Stimulated activated CD4-positive, alpha-beta T cell treated with anti-CD3 and anti-CD28 coated beads, Interleukin-4, amount 100 ng/mL, for 1 hour (primary cell): Measurements from ENCODE around the gene FAM43A.

ENCODE experiments used
- DNase-seq: peaks from one replicate; pipeline ENCODE4 v3.0.0-alpha.2; 2020

Gene FAM43A

DNA sequence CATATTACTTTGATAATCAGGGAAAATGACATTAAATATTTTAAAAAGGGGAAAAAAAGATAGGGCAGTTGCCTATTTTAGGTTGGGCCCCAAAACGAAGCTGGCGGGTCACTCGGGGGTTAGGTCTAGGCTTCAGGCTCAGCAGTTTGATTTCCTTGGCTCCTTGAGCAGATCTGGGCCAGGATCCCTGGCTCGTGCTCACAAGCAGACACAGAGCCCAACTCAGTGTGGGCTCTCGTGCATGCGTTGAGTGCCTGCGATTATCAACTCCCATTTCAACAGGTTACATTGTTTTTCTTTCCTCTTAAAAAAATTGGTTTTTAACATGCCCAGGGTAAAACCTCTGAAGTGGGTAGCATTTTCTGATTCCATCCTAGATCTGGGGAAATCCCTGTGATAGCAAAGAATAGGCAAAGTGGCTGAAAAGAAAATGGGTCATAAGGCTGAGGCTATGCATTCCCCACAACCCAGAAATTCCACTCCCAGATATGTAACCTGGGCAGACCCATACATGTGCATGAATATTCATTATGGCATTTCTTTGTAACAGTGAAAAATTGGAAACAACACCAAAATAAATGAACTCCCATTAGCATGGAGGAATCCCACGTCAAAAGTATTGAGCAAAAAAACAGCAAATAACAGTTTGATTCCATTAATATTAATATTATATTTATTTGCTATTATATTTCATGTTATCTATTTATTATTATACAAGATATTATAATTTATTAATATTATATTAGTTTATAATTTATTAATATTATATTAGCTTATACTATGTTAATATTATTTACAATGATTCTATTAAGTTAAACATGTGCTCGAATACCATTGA lies 27.8 kb downstream of the FAM43A start:
- no peak for DNase-seq

DNA sequence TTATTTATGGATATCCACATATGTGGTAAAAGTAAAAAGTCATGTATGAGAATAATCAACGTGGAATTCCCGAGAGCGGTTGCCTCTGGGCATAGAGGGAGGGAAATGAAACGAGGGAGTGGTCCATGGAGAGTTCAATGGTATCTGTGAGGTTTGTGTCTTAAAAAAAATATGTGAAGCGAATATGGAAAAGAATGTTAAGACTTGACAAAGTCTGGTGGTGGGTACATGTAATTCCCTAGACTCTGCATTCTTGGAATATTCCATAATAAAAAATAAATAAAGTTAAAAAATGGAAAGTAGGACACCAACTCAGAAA lies 28.4 kb downstream of the FAM43A start:
- DNase-seq: no peak

DNA sequence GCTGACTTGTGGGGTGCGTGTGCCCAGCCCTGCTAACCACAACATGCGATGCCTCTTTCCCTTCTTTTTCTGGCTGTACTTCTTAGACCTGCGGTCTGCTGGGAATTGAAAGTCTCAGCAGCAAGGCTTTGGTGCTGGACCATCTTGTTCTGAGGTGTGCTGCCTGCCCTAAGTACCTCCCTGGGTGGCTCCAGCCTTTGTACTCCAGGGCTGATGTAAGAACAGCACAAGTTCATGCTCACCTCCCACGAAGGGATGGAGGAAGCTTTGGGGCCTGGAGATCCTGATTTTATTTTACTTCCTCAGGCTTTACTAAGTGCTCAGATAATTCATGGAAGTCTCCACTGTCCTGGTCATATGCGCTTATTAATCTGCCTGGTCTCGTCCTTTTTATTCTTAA lies 28.9 kb downstream of the FAM43A start:
- DNase-seq: no peak

DNA sequence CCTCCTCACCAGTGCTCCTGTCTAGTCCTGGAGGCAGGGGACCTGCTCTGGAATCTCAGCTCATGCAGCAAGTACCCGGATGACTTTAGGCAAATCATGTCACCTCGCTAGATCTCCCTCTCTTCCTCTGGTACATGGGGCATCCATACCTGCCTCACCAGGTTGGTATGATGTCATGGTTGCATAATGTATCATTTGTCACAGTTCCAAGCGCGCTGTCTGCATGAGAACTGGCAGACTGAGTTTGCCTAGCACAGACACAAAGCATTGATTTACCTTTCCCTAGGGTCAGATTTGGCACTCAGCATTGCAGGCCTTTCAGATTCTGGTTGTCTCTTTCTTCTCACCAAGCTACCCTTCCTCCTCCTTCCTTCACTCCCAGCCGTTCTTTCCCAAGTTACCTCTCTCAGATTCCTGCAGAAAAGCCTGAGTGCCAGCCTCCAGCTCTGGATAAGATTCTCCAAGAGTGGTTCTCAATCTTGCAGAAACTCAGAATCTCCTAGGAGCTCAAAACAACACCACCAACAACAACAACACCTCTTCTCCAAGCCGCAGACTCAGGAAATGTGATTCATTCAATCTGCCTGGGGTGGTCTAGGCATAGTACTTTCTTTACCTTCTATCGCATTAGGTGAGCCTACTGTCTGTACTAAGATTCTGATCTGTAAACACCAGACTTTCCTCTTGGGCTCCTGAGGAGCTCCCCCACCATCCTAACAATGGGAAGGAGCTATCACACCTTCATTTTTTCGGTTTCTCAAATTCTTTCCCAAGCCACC lies 29.5 kb downstream of the FAM43A start:
- no peak for DNase-seq

DNA sequence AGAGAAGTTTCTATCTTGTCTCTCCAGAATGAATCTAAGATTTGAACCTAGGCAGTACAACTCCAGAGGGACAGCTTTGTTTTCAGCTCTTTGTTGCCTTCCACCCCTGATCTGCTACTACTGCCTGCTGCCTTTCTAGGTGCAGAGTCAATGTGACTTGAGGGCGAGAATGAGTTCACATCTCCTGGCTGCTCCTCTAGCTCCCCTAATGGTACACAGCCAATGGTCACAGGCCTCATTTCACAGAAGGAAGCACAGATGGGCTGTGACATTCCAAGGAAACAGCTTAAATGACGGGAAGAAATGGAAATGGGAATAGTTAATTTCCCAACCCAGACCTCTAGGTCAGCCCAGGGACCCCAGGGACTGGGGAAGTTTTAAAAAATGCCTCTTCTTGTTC lies 32.4 kb downstream of the FAM43A start:
- no peak for DNase-seq

GRCh38 chr3:194720048-194720447 lies 34.4 kb downstream of the FAM43A start:
- DNase-seq: no peak

GRCh38 chr3:194723846-194724618 lies 38.3 kb downstream of the FAM43A start:
- no peak for DNase-seq

GRCh38 chr3:194725346-194725745 lies 39.7 kb downstream of the FAM43A start:
- no peak for DNase-seq

DNA sequence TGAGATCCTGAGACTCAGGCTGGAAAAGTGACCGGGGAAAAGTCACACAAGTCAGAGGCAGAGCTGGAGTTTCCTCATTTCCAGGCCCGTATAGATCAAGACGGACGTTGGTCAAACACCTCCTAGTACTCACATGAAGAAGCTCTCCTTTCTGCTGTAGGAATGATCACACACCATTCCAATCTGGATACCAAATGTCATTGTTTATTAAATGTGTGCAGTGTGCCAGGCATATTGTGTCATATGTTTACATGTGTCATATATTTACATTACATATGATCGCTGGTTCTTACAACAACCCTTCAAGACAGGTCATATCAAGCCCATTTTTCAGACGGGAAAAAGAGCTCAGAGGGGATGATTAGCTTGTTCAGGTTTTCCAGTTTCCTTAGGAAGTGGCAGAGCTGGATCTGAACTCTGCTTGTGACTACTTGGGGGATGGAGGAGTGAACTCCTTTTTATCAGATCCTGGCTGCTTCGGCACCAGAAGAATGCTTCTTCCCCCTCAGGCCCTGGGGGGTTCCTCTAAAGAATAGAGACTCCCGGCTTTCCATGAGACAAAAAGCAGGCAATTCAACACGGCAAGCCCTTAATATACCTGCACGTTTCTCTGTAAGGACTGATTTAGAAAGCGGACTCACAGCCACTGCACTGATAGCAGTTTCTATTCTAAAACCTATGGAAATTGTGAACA lies 41.9 kb downstream of the FAM43A start:
- no peak for DNase-seq

DNA sequence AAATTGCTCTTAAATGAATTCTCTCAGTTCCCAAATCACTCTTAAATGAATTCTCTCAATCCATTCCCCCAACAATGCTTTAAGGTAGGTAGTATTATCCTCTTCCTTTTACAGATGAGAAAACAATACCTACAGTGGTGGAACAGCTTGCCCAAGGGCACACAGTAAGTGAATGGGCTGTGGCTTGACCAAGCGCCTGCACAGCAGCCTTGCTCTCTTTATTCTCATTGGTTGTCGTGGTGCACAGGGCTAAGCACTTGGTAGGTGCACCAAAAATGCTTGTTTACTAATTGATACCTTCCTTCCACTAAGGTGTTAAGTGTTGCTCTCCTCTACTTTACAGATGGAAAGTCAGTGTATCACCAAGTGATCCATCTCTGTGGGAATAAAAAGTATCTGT lies 43.3 kb downstream of the FAM43A start:
- DNase-seq: no peak

DNA sequence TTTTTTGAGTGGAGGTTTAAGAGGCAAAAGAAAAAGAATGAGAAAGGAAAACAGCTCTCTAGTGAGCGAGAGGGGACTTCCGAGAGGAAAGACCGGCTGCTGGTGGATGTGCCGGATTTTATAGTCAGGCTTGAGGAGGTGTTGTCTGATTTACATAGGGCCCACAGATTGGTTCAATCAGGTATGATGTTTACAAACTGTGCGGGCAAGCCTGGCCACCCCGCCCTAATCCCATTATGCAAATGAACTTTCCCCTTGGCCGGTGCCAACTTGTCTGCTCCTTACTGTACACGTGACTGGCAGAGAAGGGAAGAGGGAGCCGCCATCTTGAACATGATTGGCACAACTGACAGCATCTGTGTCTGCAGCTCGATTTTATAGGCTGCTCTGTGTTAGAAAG lies 44.7 kb downstream of the FAM43A start:
- DNase-seq: no peak

GRCh38 chr3:194731506-194732073 lies 45.9 kb downstream of the FAM43A start:
- no peak for DNase-seq

GRCh38 chr3:194732617-194733016 lies 46.9 kb downstream of the FAM43A start:
- no peak for DNase-seq

DNA sequence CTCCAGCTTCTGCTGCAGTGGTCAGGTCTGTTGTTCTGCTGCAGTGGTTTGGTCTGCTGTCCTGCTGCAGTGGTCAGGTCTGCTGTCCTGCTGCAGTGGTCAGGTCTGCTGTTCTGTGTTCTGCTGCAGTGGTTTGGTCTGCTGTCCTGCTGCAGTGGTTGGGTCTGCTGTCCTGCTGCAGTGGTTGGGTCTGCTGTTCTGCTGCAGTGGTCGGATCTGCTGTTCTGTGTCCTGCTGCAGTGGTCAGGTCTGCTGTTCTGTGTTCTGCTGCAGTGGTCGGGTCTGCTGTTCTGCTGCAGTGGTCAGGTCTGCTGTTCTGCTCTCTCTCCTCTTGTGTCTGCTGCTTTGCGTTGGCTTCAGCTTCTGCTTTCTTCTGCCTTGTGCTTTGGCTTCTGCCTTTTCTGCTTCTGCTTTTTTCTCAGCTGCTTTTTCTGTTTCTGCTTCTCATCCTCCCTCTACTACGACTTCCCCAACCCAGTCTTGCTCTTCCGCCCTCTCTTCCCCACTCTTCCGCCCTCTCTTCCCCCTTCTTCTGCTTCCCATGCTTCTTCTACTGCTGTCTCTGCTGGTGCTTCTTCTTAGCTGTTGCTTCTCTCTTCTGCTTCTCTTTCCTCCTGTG lies 50.7 kb downstream of the FAM43A start:
- no peak for DNase-seq

DNA sequence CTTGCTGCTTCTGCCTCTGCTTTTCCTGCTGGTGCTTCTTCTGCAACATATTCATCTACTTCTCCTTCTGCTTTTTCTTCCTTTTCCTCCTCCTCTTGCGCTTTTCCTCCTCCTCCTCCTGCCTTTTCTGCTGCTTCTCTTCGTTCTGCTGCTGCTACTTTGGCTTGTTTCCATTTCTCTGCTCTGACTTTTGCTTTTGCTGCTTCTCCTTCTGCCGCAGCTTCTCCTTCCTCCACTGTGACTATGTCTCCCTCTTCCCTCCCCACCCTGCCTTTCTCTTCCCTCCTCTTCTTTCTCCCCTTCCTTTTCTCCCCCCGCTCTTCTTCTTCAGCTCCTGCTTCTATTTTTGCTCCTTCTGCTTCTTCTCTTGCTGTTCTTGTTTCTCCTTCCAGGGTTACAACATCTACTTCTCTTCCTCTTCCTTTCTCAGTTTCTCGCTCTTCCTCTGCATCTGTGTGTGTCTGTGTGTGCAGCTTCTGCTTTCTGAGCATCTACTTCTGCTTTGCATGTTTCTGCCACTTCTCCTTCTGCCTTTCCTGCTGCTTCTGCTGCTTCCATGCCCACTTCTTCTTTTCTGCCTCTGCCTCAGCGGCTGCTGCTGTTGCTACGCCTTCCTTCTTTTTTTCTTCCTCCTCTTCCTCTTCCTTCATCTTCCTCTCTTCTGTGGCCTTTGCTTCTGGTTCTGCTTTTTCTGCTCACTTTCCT lies 51.4 kb downstream of the FAM43A start:
- DNase-seq: no peak
